Measurements from ENCODE around the gene ADAMTS17. TPM values are rescaled to one million over a fixed set of nuclear protein-coding genes. Genes with fewer than 3 reads are reported as not detected.
A peak's percentile ranks its signal among the peaks of the same experiment; 100 is the strongest.

Gene ADAMTS17
- polyA plus RNA-seq, 10 donors: 3.6 to 8.1 (median 5.5) TPM

- no peak for DNase-seq
Observed at GRCh38 chr15:100224206-100225185, 117.3 kb downstream of the ADAMTS17 start.

- DNase-seq: no peak
Observed at GRCh38 chr15:100222349-100222715, 119.4 kb downstream of the ADAMTS17 start.

- peak; percentile 61 to 69 (median 65) for DNase-seq
Observed at GRCh38 chr15:100221471-100222348, 120.1 kb downstream of the ADAMTS17 start.

GRCh38 chr15:100220058-100220768, 121.6 kb downstream of the ADAMTS17 start:
- DNase-seq: no peak

GRCh38 chr15:100218434-100218833, 123.3 kb downstream of the ADAMTS17 start:
- no peak for DNase-seq

GRCh38 chr15:100216182-100216581, 125.6 kb downstream of the ADAMTS17 start:
- no peak for DNase-seq

- DNase-seq: no peak
Observed at GRCh38 chr15:100215843-100216169, 126.0 kb downstream of the ADAMTS17 start.

GRCh38 chr15:100215031-100215842, 126.5 kb downstream of the ADAMTS17 start:
- no peak for DNase-seq

- DNase-seq: no peak
Observed at GRCh38 chr15:100211855-100212850, 129.6 kb downstream of the ADAMTS17 start.

- no peak for DNase-seq
Observed at GRCh38 chr15:100210338-100210737, 131.4 kb downstream of the ADAMTS17 start.

GRCh38 chr15:100208921-100209603, 132.7 kb downstream of the ADAMTS17 start:
- DNase-seq: no peak

- peak in 1 of 3 donors; percentile 20 for DNase-seq
Observed at GRCh38 chr15:100207053-100207452, 134.7 kb downstream of the ADAMTS17 start.

GRCh38 chr15:100206643-100207042, 135.1 kb downstream of the ADAMTS17 start:
- DNase-seq: no peak

- DNase-seq: no peak
Observed at GRCh38 chr15:100205549-100206295, 136.1 kb downstream of the ADAMTS17 start.

GRCh38 chr15:100204771-100205170, 137.0 kb downstream of the ADAMTS17 start:
- DNase-seq: no peak

- DNase-seq: no peak
Observed at GRCh38 chr15:100204211-100204610, 137.6 kb downstream of the ADAMTS17 start.

- no peak for DNase-seq
Observed at GRCh38 chr15:100202309-100202960, 139.3 kb downstream of the ADAMTS17 start.
